HepG2 (cell line): ENCODE data around the gene GFER. TPM values are rescaled to one million over a fixed set of nuclear protein-coding genes. Genes with fewer than 3 reads are reported as not detected.

ENCODE experiments used
- ARNT ChIP-seq: fragments of 450-650 bp; IDR thresholded peaks from 2 replicates; pipeline ENCODE4 v1.6.1; 2017
- PITX1 ChIP-seq: sonication (generic); formaldehyde crosslinking; IDR thresholded peaks from 2 replicates; pipeline ENCODE4 v1.5.1; 2020; ENCODE audit warnings: mild to moderate bottlenecking, missing genetic modification reagents
- RERE ChIP-seq: IDR thresholded peaks from 2 replicates; pipeline ENCODE4 v1.6.1; 2016; ENCODE audit warnings: low read depth, missing genetic modification reagents, missing compliant biosample characterization
- ZFY ChIP-seq: sonication (generic); formaldehyde crosslinking; IDR thresholded peaks from 2 replicates; pipeline ENCODE4 v1.4.0; 2020; ENCODE audit warnings: missing genetic modification reagents
- ZNF251 ChIP-seq: sonication (generic); formaldehyde crosslinking; IDR thresholded peaks from 2 replicates; pipeline ENCODE4 v1.9.0; 2021; ENCODE audit warnings: mild to moderate bottlenecking, missing genetic modification reagents
- ZNF512 ChIP-seq: sonication (generic); formaldehyde crosslinking; IDR thresholded peaks from 2 replicates; pipeline ENCODE4 v1.4.0; 2020; ENCODE audit warnings: mild to moderate bottlenecking, missing genetic modification reagents
- ZNF512B ChIP-seq: sonication (generic); formaldehyde crosslinking; IDR thresholded peaks from 2 replicates; pipeline ENCODE4 v1.5.1; 2020; ENCODE audit warnings: missing genetic modification reagents, mild to moderate bottlenecking, borderline replicate concordance
- ZNF570 ChIP-seq: sonication (generic); formaldehyde crosslinking; IDR thresholded peaks from 2 replicates; pipeline ENCODE4 v1.4.0; 2020; ENCODE audit warnings: mild to moderate bottlenecking, missing genetic modification reagents, borderline replicate concordance
- polyA plus RNA-seq, 8 experiments: library from polyadenylated mRNA; depleted of rRNA in 3 of 8; stranded (reverse) in 7 of 8; unstranded in 1 of 8; fragments of >200 nt; fragmentation: Illumina TruSeq in 4 of 8; extraction: Trizol in 4 of 8; gene quantifications; 2 replicates each; pipeline versions ENCODE4 v1.2.1 to v1.2.3, GENCODE V29; 2011 to 2016; ENCODE audit warnings: low read depth in 4 of 8, missing spikeins in 1 of 8, mixed read lengths in 1 of 8; ENCODE audit not compliant: insufficient read depth in 1 of 8
- total RNA-seq, 5 experiments: library from RNA; depleted of rRNA; stranded (reverse); fragments of >200 nt; fragmentation: Illumina TruSeq; extraction: Trizol; gene quantifications; 2 replicates each; pipeline ENCODE4 v1.2.3, GENCODE V29; 2016; ENCODE audit warnings: low read depth in 1 of 5
- TF ChIP-seq, protein P1 (sequence below): sonication (generic); formaldehyde crosslinking; IDR thresholded peaks from 2 replicates; pipeline ENCODE4 v1.5.0; 2020; ENCODE audit warnings: mild to moderate bottlenecking, missing genetic modification reagents, borderline replicate concordance

GFER gene
- total and polyA plus RNA-seq, 2 of the 13 experiments (the other 11 are each of a cell fraction or from before 2014, with no cell fraction given) = 28.6 to 71.7 TPM

- TF ChIP-seq, protein P1, sequence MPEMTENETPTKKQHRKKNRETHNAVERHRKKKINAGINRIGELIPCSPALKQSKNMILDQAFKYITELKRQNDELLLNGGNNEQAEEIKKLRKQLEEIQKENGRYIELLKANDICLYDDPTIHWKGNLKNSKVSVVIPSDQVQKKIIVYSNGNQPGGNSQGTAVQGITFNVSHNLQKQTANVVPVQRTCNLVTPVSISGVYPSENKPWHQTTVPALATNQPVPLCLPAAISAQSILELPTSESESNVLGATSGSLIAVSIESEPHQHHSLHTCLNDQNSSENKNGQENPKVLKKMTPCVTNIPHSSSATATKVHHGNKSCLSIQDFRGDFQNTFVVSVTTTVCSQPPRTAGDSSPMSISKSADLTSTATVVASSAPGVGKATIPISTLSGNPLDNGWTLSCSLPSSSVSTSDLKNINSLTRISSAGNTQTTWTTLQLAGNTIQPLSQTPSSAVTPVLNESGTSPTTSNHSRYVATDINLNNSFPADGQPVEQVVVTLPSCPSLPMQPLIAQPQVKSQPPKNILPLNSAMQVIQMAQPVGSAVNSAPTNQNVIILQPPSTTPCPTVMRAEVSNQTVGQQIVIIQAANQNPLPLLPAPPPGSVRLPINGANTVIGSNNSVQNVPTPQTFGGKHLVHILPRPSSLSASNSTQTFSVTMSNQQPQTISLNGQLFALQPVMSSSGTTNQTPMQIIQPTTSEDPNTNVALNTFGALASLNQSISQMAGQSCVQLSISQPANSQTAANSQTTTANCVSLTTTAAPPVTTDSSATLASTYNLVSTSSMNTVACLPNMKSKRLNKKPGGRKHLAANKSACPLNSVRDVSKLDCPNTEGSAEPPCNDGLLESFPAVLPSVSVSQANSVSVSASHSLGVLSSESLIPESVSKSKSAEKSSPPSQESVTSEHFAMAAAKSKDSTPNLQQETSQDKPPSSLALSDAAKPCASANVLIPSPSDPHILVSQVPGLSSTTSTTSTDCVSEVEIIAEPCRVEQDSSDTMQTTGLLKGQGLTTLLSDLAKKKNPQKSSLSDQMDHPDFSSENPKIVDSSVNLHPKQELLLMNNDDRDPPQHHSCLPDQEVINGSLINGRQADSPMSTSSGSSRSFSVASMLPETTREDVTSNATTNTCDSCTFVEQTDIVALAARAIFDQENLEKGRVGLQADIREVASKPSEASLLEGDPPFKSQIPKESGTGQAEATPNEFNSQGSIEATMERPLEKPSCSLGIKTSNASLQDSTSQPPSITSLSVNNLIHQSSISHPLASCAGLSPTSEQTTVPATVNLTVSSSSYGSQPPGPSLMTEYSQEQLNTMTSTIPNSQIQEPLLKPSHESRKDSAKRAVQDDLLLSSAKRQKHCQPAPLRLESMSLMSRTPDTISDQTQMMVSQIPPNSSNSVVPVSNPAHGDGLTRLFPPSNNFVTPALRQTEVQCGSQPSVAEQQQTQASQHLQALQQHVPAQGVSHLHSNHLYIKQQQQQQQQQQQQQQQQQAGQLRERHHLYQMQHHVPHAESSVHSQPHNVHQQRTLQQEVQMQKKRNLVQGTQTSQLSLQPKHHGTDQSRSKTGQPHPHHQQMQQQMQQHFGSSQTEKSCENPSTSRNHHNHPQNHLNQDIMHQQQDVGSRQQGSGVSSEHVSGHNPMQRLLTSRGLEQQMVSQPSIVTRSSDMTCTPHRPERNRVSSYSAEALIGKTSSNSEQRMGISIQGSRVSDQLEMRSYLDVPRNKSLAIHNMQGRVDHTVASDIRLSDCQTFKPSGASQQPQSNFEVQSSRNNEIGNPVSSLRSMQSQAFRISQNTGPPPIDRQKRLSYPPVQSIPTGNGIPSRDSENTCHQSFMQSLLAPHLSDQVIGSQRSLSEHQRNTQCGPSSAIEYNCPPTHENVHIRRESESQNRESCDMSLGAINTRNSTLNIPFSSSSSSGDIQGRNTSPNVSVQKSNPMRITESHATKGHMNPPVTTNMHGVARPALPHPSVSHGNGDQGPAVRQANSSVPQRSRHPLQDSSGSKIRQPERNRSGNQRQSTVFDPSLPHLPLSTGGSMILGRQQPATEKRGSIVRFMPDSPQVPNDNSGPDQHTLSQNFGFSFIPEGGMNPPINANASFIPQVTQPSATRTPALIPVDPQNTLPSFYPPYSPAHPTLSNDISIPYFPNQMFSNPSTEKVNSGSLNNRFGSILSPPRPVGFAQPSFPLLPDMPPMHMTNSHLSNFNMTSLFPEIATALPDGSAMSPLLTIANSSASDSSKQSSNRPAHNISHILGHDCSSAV (CRISPR knock-in tag) = no peak
- peak; percentile 37 for TF ChIP-seq ZFY
- TF ChIP-seq ZNF570 (CRISPR knock-in tag) = no peak
- TF ChIP-seq ZNF512B (CRISPR knock-in tag) = no peak
- TF ChIP-seq RERE (CRISPR knock-in tag) = no peak
- TF ChIP-seq ZNF251 = no peak
- no peak for TF ChIP-seq ARNT
- 0 out of 2 replicates have a peak, but pooled peaks have one; percentile 49 for TF ChIP-seq PITX1 (CRISPR knock-in tag)
- no peak for TF ChIP-seq ZNF512 (CRISPR knock-in tag)
These were observed 40.9 kb upstream of the GFER start, which contains the start of gene MSRB1 (continued) for GRCh38 chr16:1942810-1943726.
